DND-41 (cell line): ENCODE data around the gene F2R.

Source experiments
- CTCF ChIP-seq: IDR thresholded peaks from 2 replicates; pipeline ENCODE4 v1.5.1; 2012; ENCODE audit warnings: borderline replicate concordance, low read length, moderate library complexity, mild to moderate bottlenecking; ENCODE audit not compliant: poor library complexity, severe bottlenecking; ENCODE audit errors: extremely low read depth
- EZH2 ChIP-seq: IDR thresholded peaks from 3 replicates; pipeline ENCODE4 v1.6.1; 2012; ENCODE audit warnings: borderline replicate concordance, low read depth, mild to moderate bottlenecking, moderate library complexity, low read length, inconsistent platforms; ENCODE audit not compliant: severe bottlenecking

- no peak for TF ChIP-seq CTCF
- TF ChIP-seq EZH2, result no peak
Measured at GRCh38 chr5:76718880-76719279, 3.0 kb downstream of the F2R start.
